Natural killer cell (primary cell): ENCODE data around the gene DGKZ. TPM values are rescaled to one million over a fixed set of nuclear protein-coding genes. Genes with fewer than 3 reads are reported as not detected.

Source experiments
- ATAC-seq, 3 donors: fragments of 150-1000 bp in 2 of 3; fragments of 200-7000 bp in 1 of 3; cut with Tn5 transposase; 1 replicate in 1 of 3; 2 replicates in 2 of 3; pipeline ENCODE4 v1.10.0; 2021; ENCODE audit warnings: mild to moderate bottlenecking in 2 of 3, moderate library complexity in 2 of 3
- DNase-seq, 2 donors: peaks; one replicate each; pipeline versions ENCODE4 v3.0.0 to v3.0.0-alpha.2; 2013 to 2021; ENCODE audit warnings: mixed read lengths in 1 of 2
- H3K27ac ChIP-seq: one replicate; pipeline ENCODE4 v1.5.1; 2013; ENCODE audit warnings: mild to moderate bottlenecking, low read length
- H3K27me3 ChIP-seq: one replicate; pipeline ENCODE4 v1.6.1; 2013; ENCODE audit warnings: low read length; ENCODE audit not compliant: control insufficient read depth, insufficient read depth
- H3K36me3 ChIP-seq: one replicate; pipeline ENCODE4 v1.6.1; 2013; ENCODE audit warnings: low read length; ENCODE audit not compliant: control insufficient read depth, insufficient read depth
- H3K4me1 ChIP-seq: one replicate; pipeline ENCODE4 v1.6.1; 2013; ENCODE audit warnings: low read length; ENCODE audit not compliant: control insufficient read depth, insufficient read depth
- H3K4me3 ChIP-seq: one replicate; pipeline ENCODE4 v1.5.1; 2013; ENCODE audit warnings: low read length
- H3K9me3 ChIP-seq: one replicate; pipeline ENCODE4 v1.6.1; 2013; ENCODE audit warnings: low read length; ENCODE audit not compliant: control insufficient read depth, insufficient read depth
- H3K27ac Mint-ChIP-seq, 2 donors: one replicate each; pipeline ENCODE4 v1.8.0; 2022; ENCODE audit warnings: mild to moderate bottlenecking in 2 of 2, mixed read lengths in 2 of 2, moderate library complexity in 1 of 2
- H3K27me3 Mint-ChIP-seq, 2 donors: one replicate each; pipeline ENCODE4 v1.8.0; 2022; ENCODE audit warnings: low read depth in 2 of 2, mixed read lengths in 2 of 2
- H3K36me3 Mint-ChIP-seq: one replicate; pipeline ENCODE4 v1.8.0; 2022; ENCODE audit warnings: mixed read lengths
- H3K4me1 Mint-ChIP-seq, 2 donors: one replicate each; pipeline ENCODE4 v1.8.0; 2022; ENCODE audit warnings: mixed read lengths in 2 of 2
- H3K4me3 Mint-ChIP-seq: one replicate; pipeline ENCODE4 v1.8.0; 2022; ENCODE audit warnings: mild to moderate bottlenecking, moderate library complexity, mixed read lengths
- H3K9me3 Mint-ChIP-seq, 2 donors: one replicate each; pipeline ENCODE4 v1.8.0; 2022; ENCODE audit warnings: mixed read lengths in 2 of 2
- CTCF ChIP-seq: fragments of 200-600 bp; IDR thresholded peaks from one replicate; pipeline ENCODE4 v1.8.0; 2022; ENCODE audit warnings: antibody characterized with exemption
- WGBS: methylation state at CpG from one replicate; pipeline ENCODE4 v1.1.7; 2013; ENCODE audit warnings: missing lambda C conversion rate; ENCODE audit not compliant: insufficient coverage; 5-methylcytosine and 5-hydroxymethylcytosine counted together
- intact Hi-C: fragments of 100-400 bp; cut with micrococcal nuclease; formaldehyde crosslinking; loops from one replicate; pipeline ENCODE4 v1.14.2; 2022
- total RNA-seq, 4 donors: library from RNA; stranded (reverse); fragments of 120-200 nt in 1 of 4; gene quantifications; one replicate each; pipeline versions ENCODE4 v1.2.3 to v1.2.4, GENCODE V29; 2013 to 2022

The DGKZ gene
- total RNA-seq, 3 donors from 2014 or later (not counting 1 experiment from before 2014, with no cell fraction given), result 307 to 377 (median 350) TPM

- DNase-seq (no peak), ATAC-seq (no peak)
- Mint-ChIP-seq H3K4me3 (no peak overlapping the region), H3K36me3 (no peaks in the 10 kb centered on the region), H3K4me1 (peaks cover 37 to 68% of the 10 kb centered on the region in 2 donors), H3K9me3 (no peaks in the 10 kb centered on the region), H3K27ac (peak overlapping the region in 1 of 2 donors; percentile 57), H3K27me3 (no peaks in the 10 kb centered on the region)
- intact Hi-C loops, result loop anchor here (1.0 kb wide), 2 partner anchors 14 to 19 kb away; partner anchors contain the start of gene DGKZ
- no peak for TF ChIP-seq CTCF
- Histone ChIP-seq H3K27me3 (no peaks in the 10 kb centered on the region), H3K9me3 (no peaks in the 10 kb centered on the region), H3K4me3 (no peak overlapping the region), H3K4me1 (peaks cover 63% of the 10 kb centered on the region), H3K36me3 (peaks cover 62% of the 10 kb centered on the region), H3K27ac (no peak overlapping the region)
- WGBS, result 91% methylated on average over 31 of the region's 31 CpGs
These were observed 19.4 kb downstream of the DGKZ start for GRCh38 chr11:46366661-46367161.

- no peaks in the 10 kb centered on the region for H3K27me3 Mint-ChIP-seq
- Histone ChIP-seq H3K4me3 (no peak overlapping the region), H3K36me3 (peaks cover 69% of the 10 kb centered on the region), H3K4me1 (peaks cover 57% of the 10 kb centered on the region), H3K27me3 (no peaks in the 10 kb centered on the region), H3K27ac (no peak overlapping the region), H3K9me3 (no peaks in the 10 kb centered on the region)
- WGBS, result 36% methylated on average over 27 of the region's 32 CpGs
- no peaks in the 10 kb centered on the region for H3K36me3 Mint-ChIP-seq
- ATAC-seq (peak; percentile 80 to 87 (median 83)), DNase-seq (peak; percentile 76 to 88)
- intact Hi-C loops, result loop anchor here (1.0 kb wide), 2 partner anchors 15 to 20 kb away; partner anchors contain the start of gene DGKZ
- H3K4me1 Mint-ChIP-seq, result peaks cover 33 to 61% of the 10 kb centered on the region in 2 donors
- no peaks in the 10 kb centered on the region for H3K9me3 Mint-ChIP-seq
- TF ChIP-seq CTCF, result peak; percentile 98
- peak overlapping the region; percentile 23 to 57 for H3K27ac Mint-ChIP-seq
- H3K4me3 Mint-ChIP-seq, result peak overlapping the region; percentile 6
These were observed 20.1 kb downstream of the DGKZ start for GRCh38 chr11:46367244-46367915.

- H3K27me3 ChIP-seq, result no peaks in the 10 kb centered on the region
- Mint-ChIP-seq H3K4me1 (peaks cover 28 to 56% of the 10 kb centered on the region in 2 donors), H3K4me3 (no peak overlapping the region), H3K27me3 (no peaks in the 10 kb centered on the region), H3K36me3 (no peaks in the 10 kb centered on the region), H3K27ac (peak overlapping the region; percentile 23 to 57), H3K9me3 (no peaks in the 10 kb centered on the region)
- H3K9me3 ChIP-seq, result no peaks in the 10 kb centered on the region
- DNase-seq (no peak), ATAC-seq (no peak)
- no peak overlapping the region for H3K27ac ChIP-seq
- intact Hi-C loops, result loop anchor here (1.0 kb wide), 2 partner anchors 16 to 21 kb away; partner anchors contain the start of gene DGKZ
- H3K4me3 ChIP-seq, result no peak overlapping the region
- peak; percentile 40 for TF ChIP-seq CTCF
- peaks cover 52% of the 10 kb centered on the region for H3K4me1 ChIP-seq
- WGBS, result 83% methylated on average over 11 of the region's 12 CpGs
- H3K36me3 ChIP-seq, result peaks cover 71% of the 10 kb centered on the region
These were observed 20.6 kb downstream of the DGKZ start for GRCh38 chr11:46367916-46368267.
